GM21423 (cell line): ENCODE results near the gene FIS1.
"Not testable (repeated sequence)": the region's sequence is repeated elsewhere in the genome, so short reads cannot be mapped to it uniquely, and the experiment has no call there.

ENCODE experiments used
- ATAC-seq: cut with Tn5 transposase; IDR thresholded peaks from one replicate; pipeline ENCODE4 v1.9.1; 2021; ENCODE audit warnings: mild to moderate bottlenecking, moderate library complexity; ENCODE audit not compliant: unreplicated experiment

The FIS1 gene

GRCh38 chr7:101244375-101245146, at the start of gene FIS1:
TSS of gene FIS1 (minus strand) at chr7:101245081. CDS start at chr7:101245004, 77 bp downstream.
- peak; percentile 84 for ATAC-seq

- no peak for ATAC-seq
Observed at GRCh38 chr7:101294039-101294831, 49.4 kb upstream of the FIS1 start.

GRCh38 chr7:101293069-101294021, 48.5 kb upstream of the FIS1 start:
- not testable (repeated sequence) for ATAC-seq

GRCh38 chr7:101292566-101292965, 47.7 kb upstream of the FIS1 start:
- not testable (repeated sequence) for ATAC-seq

- not testable (repeated sequence) for ATAC-seq
Observed at GRCh38 chr7:101290186-101291037, 45.5 kb upstream of the FIS1 start.

- ATAC-seq = not testable (repeated sequence)
Observed at GRCh38 chr7:101289687-101290086, 44.8 kb upstream of the FIS1 start.

- no peak for ATAC-seq
Observed at GRCh38 chr7:101288439-101288838, 43.6 kb upstream of the FIS1 start.

- no peak for ATAC-seq
Observed at GRCh38 chr7:101287032-101287431, 42.2 kb upstream of the FIS1 start.

GRCh38 chr7:101285880-101286279, 41.0 kb upstream of the FIS1 start:
- not testable (repeated sequence) for ATAC-seq

- ATAC-seq = no peak
Observed at GRCh38 chr7:101285171-101285570, 40.3 kb upstream of the FIS1 start.

- ATAC-seq = not testable (repeated sequence)
Observed at GRCh38 chr7:101280912-101281311, 36.0 kb upstream of the FIS1 start.

GRCh38 chr7:101278461-101279292, 33.8 kb upstream of the FIS1 start:
- ATAC-seq = no peak

- no peak for ATAC-seq
Observed at GRCh38 chr7:101277155-101277554, 32.3 kb upstream of the FIS1 start.

- ATAC-seq = no peak
Observed at GRCh38 chr7:101273206-101273605, 28.3 kb upstream of the FIS1 start.

GRCh38 chr7:101271021-101271420, 26.1 kb upstream of the FIS1 start:
- no peak for ATAC-seq

- no peak for ATAC-seq
Observed at GRCh38 chr7:101269664-101270063, 24.8 kb upstream of the FIS1 start.

GRCh38 chr7:101265622-101266516, 21.0 kb upstream of the FIS1 start:
- no peak for ATAC-seq

GRCh38 chr7:101264102-101264706, 19.3 kb upstream of the FIS1 start:
- ATAC-seq = not testable (repeated sequence)
